ENCODE data around the gene THSD4. TPM values are rescaled to one million over a fixed set of nuclear protein-coding genes. Genes with fewer than 3 reads are reported as not detected.

THSD4 gene
- total RNA-seq, 3 donors from 2014 or later = 18.3 to 46.2 (median 27.1) TPM

- ATAC-seq (no peak), DNase-seq (no peak)
- H3K36me3 ChIP-seq (ENCODE audit: low read depth) = no peaks in the 10 kb centered on the region
- peaks cover 5% of the 10 kb centered on the region for H3K4me1 ChIP-seq (ENCODE audit: low read depth)
- no peak overlapping the region for H3K4me3 ChIP-seq
- H3K9me3 ChIP-seq = no peaks in the 10 kb centered on the region
- intact Hi-C loops (cut with DNase I, micrococcal nuclease) = no loop called here
- TF ChIP-seq CTCF (IDR thresholded peaks at IDR 0.05) = no peak
Observed at GRCh38 chr15:71789616-71790015, 674.3 kb downstream of the THSD4 start.

- DNase-seq (no peak), ATAC-seq (peak; percentile 60)
- Histone ChIP-seq H3K4me1 (ENCODE audit: low read depth) (peaks cover 5% of the 10 kb centered on the region), H3K9me3 (no peaks in the 10 kb centered on the region), H3K4me3 (no peak overlapping the region), H3K36me3 (ENCODE audit: low read depth) (no peaks in the 10 kb centered on the region)
- TF ChIP-seq CTCF (IDR thresholded peaks at IDR 0.05) = no peak
- intact Hi-C loops (cut with DNase I, micrococcal nuclease) = no loop called here
Observed at GRCh38 chr15:71790081-71790480, 674.8 kb downstream of the THSD4 start.

- Histone ChIP-seq H3K9me3 (no peaks in the 10 kb centered on the region), H3K36me3 (ENCODE audit: low read depth) (no peaks in the 10 kb centered on the region), H3K4me1 (ENCODE audit: low read depth) (peaks cover 5% of the 10 kb centered on the region), H3K4me3 (no peak overlapping the region)
- DNase-seq = no peak
- TF ChIP-seq CTCF (IDR thresholded peaks at IDR 0.05) = no peak
- intact Hi-C loops (cut with DNase I, micrococcal nuclease) = no loop called here
- ATAC-seq = no peak
Observed at GRCh38 chr15:71791975-71792374, 676.7 kb downstream of the THSD4 start.

GRCh38 chr15:71792521-71792920 is 677.2 kb downstream of the THSD4 start:
- no peak overlapping the region for H3K4me3 ChIP-seq
- intact Hi-C loops (cut with DNase I, micrococcal nuclease) = no loop called here
- no peak for DNase-seq
- H3K4me1 ChIP-seq (ENCODE audit: low read depth) = peaks cover 5% of the 10 kb centered on the region
- no peaks in the 10 kb centered on the region for H3K36me3 ChIP-seq (ENCODE audit: low read depth)
- no peak for ATAC-seq
- no peak for TF ChIP-seq CTCF (IDR thresholded peaks at IDR 0.05)
- H3K9me3 ChIP-seq = no peaks in the 10 kb centered on the region

- TF ChIP-seq CTCF (IDR thresholded peaks at IDR 0.05) = no peak
- no peaks in the 10 kb centered on the region for H3K36me3 ChIP-seq (ENCODE audit: low read depth)
- ATAC-seq (no peak), DNase-seq (no peak)
- peaks cover 8% of the 10 kb centered on the region for H3K4me1 ChIP-seq (ENCODE audit: low read depth)
- intact Hi-C loops (cut with DNase I, micrococcal nuclease) = no loop called here
- H3K9me3 ChIP-seq = no peaks in the 10 kb centered on the region
- no peak overlapping the region for H3K4me3 ChIP-seq
Observed at GRCh38 chr15:71798641-71799040, 683.4 kb downstream of the THSD4 start.

GRCh38 chr15:71800190-71800589 is 684.9 kb downstream of the THSD4 start:
- no peak for TF ChIP-seq CTCF (IDR thresholded peaks at IDR 0.05)
- Histone ChIP-seq H3K4me1 (ENCODE audit: low read depth) (peaks cover 8% of the 10 kb centered on the region), H3K4me3 (no peak overlapping the region), H3K36me3 (ENCODE audit: low read depth) (no peaks in the 10 kb centered on the region), H3K9me3 (no peaks in the 10 kb centered on the region)
- intact Hi-C loops (cut with DNase I, micrococcal nuclease) = loop anchor here in 1 of 2 donors (10.0 kb wide), 1 partner anchor 45 kb away; no protein-coding TSS in a partner anchor
- ATAC-seq = peak; percentile 18
- DNase-seq = no peak

Measured in mucosa of descending colon (tissue), 3 donors.